Retinal pigment epithelial cell (primary cell): Measurements from ENCODE around the gene ACAP3.

Experiments
- DNase-seq: peaks from one replicate; pipeline ENCODE4 v3.0.0-alpha.2; 2010; ENCODE audit warnings: low read depth
- H3K4me3 ChIP-seq: 2 replicates; pipeline ENCODE4 v1.5.1; 2011; ENCODE audit warnings: mild to moderate bottlenecking, low read length, control low read depth, moderate library complexity
- CTCF ChIP-seq: conservative IDR thresholded peaks from 2 replicates; pipeline ENCODE4 v1.5.1; 2011; ENCODE audit warnings: low read depth, low read length, control low read depth, inconsistent platforms

Gene ACAP3

GRCh38 chr1:1284221-1285101 lies 23.3 kb downstream of the ACAP3 start:
- no peak overlapping the region for H3K4me3 ChIP-seq
- no peak for TF ChIP-seq CTCF
- DNase-seq: no peak

- no peak for TF ChIP-seq CTCF
- no peak for DNase-seq
- H3K4me3 ChIP-seq: no peak overlapping the region
These were observed 23.9 kb downstream of the ACAP3 start for GRCh38 chr1:1283821-1284220.

GRCh38 chr1:1282998-1283397 lies 24.7 kb downstream of the ACAP3 start:
- no peak overlapping the region for H3K4me3 ChIP-seq
- DNase-seq: no peak
- TF ChIP-seq CTCF: no peak

- no peak overlapping the region for H3K4me3 ChIP-seq
- no peak for TF ChIP-seq CTCF
- DNase-seq: no peak
These were observed 26.0 kb downstream of the ACAP3 start for GRCh38 chr1:1281533-1282321.

GRCh38 chr1:1280782-1281481 lies 26.8 kb downstream of the ACAP3 start:
- TF ChIP-seq CTCF: no peak
- H3K4me3 ChIP-seq: no peak overlapping the region
- DNase-seq: no peak

GRCh38 chr1:1279028-1279427 lies 28.7 kb downstream of the ACAP3 start:
- no peak overlapping the region for H3K4me3 ChIP-seq
- no peak for DNase-seq
- TF ChIP-seq CTCF: no peak
